H54 (cell line): ENCODE data around the gene DDAH1.
A peak's percentile ranks its signal among the peaks of the same experiment; 100 is the strongest.

Experiments
- DNase-seq: peaks from one replicate; pipeline ENCODE4 v3.0.0; 2011; ENCODE audit warnings: low spot score, mixed read lengths; ENCODE audit not compliant: insufficient read length
- FAIRE-seq: peaks from 3 replicates; lab custom pipeline; 2011; peaks lifted over from hg19 to GRCh38; lab: Jason Lieb, UNC
- POLR2A ChIP-seq: IDR thresholded peaks from 2 replicates; pipeline ENCODE4 v1.6.1; 2011; ENCODE audit warnings: low read depth, mild to moderate bottlenecking, low read length

The DDAH1 gene

DNA sequence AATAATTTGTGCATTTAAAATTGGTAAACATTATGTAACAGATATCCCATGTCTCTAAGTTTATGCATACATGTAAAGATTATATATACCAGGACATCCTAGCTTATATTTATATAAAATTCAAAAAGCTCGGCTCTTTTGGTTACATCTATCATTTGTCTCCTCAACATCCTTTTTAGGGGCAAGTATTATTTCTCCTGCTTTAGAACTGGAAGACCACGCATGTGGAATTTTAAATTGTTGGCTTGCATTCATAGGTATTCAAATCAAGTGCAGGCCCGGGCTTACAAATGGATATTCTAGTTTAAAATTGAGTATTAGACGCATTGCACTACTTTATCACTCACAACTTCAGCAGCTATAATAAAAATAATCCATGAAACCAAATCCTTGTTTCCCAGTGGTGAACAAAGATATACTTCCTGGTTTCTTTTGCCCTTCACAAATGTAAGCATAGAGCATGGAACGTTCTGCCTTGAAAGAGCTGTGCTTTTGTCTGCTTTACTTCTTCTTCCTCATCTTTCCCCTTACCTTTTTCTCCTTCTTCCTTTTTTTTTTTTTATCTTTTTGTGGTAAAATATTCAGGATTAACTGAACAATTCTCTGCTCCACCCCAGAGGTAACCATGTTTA lies 57.1 kb downstream of the DDAH1 start:
- peak; percentile 55 for FAIRE-seq
- no peak for DNase-seq
- TF ChIP-seq POLR2A, result no peak

DNA sequence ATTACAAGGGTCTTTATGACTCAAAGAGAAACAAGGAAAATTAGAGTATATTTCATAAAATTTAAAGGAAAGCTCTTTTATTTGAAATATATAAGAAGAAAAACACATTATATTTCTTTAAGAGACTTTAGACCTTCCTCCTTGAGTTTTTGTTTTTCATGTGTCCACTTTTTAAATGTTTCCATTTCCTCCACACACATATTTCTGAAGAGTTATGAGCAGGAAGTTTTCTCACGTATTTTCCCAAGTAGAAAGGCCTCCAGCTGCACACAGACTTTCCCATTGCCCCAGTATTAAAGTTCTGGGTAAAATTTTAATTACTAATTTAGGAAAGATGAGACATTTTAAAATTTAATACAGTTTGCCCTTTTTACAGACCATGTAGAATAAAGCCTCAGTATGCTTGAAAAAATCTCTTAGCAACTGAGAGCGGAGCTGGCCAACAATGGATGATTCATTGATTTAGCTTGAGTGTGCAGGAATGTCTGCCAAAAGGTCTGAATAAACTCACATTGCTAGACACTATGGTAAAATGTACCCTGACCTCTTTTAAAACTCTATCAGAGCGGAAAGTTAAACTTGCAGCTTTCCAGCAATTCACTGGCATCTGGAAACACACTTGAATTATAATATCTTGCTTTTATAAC lies 57.9 kb downstream of the DDAH1 start:
- DNase-seq (peak; percentile 35), FAIRE-seq (peak; percentile 98)
- no peak for TF ChIP-seq POLR2A

DNA sequence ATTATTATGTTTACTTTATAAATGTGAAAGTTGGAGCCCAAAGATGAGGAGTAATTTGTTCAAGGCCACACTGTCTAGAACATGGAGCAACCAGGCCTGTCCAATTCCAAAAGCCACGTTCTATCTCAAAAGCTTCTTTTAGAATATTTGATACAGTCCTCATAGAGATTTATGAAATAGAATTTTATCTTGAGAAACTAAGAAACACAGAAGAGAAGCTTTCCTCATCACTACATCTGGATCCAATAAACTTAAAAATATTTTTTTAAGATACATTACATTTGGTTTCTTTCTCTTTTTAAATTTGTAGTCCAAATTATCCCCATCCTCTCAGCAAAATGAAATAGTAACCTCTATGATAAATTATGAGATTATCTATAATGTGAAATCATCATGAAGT lies 58.9 kb downstream of the DDAH1 start:
- no peak for TF ChIP-seq POLR2A
- FAIRE-seq, result no peak
- DNase-seq, result no peak

DNA sequence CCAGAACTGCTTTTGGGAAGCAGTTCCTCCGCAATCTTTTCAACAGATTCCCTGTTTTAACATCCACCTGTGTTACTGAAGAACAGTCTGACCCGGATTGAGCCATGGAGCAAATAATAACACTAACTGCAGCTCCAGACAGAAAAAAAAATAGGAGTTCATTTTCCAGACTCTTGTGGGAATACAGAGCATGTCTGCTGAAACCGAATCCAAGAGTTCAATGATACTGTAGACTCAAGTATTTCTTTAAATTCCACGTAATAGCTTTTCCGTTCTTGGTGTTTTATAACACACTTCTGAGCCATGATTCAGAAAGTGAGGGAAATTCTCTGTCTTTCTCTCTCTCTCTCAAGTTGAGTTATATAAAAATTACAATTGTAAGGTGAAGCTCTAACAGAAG lies 60.6 kb downstream of the DDAH1 start:
- DNase-seq, result no peak
- FAIRE-seq, result peak; percentile 52
- no peak for TF ChIP-seq POLR2A

DNA sequence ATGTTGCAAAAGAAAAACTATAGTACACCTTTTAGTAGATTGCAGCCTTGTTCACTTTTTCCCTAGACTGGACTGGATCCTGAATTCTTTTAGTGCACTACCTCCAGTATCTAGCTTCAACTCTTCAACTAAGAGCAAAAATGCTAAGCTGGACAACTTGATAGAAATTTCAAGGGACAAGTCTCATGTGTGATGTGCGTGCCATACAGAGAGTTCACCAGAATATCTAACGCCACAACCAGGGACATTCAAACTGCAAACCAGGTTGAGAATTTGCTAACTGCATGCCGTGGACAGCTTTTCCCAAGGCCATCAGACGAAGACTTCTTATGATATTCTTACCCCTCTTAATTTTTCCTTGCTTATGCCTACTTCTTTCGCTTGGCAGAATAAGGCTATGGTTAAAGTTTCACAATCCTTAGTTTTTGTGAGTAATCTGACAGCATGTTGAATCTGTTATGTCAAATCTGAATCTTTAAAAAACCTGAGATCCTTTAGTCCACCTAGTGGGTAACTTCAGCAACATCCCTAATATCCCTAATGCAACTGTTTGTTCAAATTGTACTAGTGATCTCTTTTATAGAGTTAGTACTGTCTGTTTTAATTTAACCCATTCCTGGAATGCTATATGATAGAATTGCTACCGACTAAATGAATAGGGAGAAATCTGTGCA lies 66.4 kb downstream of the DDAH1 start:
- no peak for DNase-seq
- TF ChIP-seq POLR2A, result no peak
- peak; percentile 92 for FAIRE-seq

DNA sequence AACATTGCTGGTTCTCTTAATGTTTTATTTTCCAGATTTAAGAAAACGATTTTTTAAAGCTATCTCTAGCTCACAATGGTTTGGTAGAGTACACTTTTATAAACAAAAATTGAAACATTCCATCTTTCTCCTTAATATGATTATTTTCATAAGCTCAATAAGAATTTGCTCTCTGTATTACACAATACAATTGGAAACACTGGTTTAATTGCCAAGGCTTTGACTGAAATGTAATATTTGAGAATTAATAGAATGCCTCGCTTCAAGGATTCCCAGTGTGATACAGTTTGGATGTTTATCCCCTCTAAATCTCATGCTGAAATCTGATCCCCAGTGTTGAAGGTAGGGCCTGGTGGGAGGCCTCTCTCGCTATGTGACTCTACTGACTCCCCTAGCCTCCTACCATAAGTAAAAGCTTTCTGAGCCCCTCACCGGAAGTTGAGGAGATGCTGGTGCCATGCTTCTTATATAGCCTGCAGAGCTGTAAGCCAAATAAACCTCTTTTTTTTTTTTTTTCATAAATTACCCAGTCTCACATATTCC lies 67.4 kb downstream of the DDAH1 start:
- no peak for TF ChIP-seq POLR2A
- FAIRE-seq, result no peak
- DNase-seq, result no peak

DNA sequence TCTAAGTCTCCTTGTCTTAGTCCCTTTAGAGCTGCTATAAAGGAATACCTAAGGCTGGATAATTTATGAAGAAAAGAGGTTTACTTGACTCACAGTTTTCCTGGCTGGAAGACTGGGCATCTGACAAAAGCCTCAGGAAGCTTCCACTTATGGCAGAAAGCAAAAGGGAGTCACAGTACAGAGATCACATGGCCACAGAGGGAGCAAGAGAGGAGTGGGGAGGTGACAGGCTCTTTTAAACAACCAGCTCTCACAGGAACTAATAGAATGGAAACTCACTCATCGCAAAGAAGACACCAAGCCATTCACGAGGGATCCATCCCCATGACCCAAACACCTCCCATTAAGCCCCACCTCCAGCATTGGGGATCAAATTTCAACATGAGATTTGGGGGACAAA lies 68.8 kb downstream of the DDAH1 start:
- no peak for TF ChIP-seq POLR2A
- FAIRE-seq (peak; percentile 45), DNase-seq (no peak)

DNA sequence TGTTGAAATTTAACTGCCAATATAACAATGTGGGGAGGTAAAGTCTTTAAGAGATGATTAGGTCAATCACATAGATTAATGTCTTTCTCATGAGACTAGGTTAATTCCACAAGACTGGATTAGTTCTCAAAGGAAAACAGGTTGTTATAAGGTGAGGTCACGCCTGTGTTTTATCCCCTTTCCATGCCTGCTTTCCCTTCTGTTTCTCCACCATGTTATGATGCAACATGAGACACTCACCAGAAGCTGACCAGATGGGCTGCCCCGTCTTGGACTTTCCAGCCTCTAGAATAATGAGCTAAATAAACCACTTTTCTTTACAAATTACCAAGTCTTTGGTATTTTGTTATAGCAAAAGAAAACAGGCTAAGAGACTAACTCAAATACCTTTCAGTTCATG lies 70.8 kb downstream of the DDAH1 start:
- DNase-seq (no peak), FAIRE-seq (peak; percentile 64)
- TF ChIP-seq POLR2A, result no peak

DNA sequence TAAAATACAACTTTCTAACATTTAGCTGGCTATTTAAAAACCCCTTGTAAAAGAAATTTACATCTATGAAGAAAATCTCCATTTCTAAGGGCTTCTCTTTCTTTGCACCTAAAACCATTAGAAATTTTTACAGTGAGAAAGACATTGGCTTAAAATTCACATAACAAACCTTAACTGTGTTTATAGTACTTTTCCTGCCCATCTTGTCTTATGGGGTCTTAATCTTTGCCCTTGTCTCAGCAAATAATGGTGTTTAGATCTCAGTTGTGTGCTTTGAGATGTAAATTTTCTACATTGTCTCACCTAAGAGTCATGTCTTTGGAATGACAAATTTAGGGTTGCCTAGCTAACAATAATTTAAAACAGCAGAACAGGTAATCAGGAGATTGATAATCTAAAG lies 71.5 kb downstream of the DDAH1 start:
- no peak for FAIRE-seq
- no peak for TF ChIP-seq POLR2A
- DNase-seq, result no peak

DNA sequence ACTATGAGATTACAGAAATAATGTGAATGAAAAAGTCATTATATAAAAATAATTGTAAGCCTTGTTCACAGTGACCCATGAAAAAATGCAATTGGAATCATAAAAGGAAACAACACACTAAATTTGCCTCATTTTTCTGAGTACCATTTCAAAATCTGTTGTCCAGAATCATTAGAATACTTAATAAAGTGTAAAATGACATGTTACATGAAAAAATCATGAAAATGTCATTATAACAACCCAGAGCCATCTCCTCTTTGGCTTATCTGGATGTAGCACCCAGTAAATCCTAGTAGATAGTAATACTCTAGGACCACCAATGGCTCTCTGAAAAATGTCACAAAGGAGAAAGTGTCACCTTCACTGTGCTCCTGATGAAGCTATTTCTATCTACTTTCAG lies 76.5 kb downstream of the DDAH1 start:
- DNase-seq (no peak), FAIRE-seq (no peak)
- TF ChIP-seq POLR2A, result no peak

DNA sequence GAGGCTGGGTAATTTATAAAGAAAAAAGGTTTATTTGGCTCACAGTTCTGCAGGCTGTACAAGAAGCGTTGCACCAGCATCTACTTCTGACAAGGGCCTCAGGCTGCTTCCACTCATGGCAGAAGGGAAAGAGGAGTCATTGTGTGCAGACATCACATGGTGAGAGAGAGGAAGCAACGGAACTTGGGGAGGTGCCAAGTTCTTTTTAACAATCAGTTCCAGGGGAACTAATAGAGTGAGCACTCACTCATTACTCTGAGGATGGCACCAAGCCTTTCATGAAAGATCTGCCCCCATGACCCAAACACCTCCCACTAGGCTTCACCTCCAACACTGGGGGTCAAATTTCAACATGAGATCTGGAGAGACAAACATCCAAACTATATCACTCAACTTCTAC lies 77.2 kb downstream of the DDAH1 start:
- TF ChIP-seq POLR2A, result no peak
- DNase-seq (no peak), FAIRE-seq (no peak)

DNA sequence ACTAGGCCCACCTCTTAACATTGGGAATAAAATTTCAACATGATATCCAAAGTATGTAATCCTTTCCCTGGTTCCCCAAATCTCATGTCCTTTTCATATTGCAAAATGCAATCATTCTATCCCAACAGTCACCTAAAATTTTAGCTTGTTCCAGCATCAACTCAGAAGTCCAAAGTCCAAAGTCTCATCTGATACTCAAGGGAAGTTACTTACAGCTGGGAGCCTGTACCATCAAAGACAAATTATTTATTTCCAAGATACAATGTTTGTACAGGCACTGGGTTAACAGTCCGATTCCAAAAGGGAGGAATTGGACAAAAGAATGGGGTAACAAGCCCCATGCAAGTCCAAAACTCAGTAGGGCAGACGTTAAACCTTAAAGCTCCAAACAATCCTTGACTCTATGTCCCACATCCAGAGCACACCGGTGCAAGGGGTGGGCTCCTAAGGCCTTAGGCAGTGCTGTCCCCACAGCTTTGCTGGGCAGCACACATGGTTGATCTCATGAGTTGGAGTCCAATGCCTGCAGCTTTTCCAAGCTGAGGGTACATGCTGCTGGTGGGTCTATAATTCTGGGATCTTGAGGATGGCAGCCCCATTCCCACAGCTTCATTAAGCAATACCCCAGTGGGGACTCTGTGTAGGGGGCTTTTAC lies 78.8 kb downstream of the DDAH1 start:
- DNase-seq, result no peak
- TF ChIP-seq POLR2A, result no peak
- FAIRE-seq, result no peak

DNA sequence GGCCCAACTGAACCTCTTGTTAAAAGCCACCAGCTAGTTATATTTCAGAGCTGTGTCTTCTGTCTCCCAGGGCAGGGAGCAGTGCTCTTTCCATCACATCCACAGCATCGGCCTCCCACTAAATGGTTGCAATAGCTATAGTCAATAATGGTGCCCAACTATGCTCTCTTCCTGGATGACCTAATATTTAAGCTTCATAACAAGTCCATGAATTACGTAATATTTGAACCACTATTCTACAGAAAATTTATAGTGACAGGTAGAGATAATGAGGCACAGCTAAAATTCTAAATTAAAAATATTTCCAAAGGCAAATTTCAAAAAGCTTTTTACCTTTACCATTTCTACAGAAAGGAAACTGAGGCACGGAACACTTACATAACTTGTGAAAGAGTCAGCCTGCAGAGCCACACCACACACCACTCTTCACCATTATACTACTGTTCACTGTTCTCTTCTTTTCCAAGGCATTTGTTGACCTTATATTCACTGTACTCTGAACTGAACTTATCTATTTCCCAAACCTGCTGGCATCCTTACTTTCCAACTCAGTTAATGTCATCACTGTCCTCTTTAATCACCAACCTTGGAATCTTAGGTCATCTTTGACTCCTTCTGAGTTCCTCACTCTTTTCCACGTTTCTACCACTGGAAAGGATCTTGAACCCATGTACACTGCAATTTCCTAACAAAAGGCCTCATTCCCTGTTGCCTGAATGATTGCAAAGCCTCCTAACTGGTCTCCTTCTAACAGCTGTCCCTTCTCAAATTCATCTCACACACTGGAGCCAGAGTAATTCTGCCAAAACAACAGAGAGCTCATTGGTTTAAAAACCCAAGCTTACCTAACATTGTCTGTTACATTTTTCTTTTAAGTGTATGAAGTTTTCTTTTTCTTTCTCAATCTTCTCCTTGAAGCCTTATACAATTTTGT lies 85.5 kb downstream of the DDAH1 start:
- TF ChIP-seq POLR2A, result no peak
- FAIRE-seq (peak; percentile 33), DNase-seq (no peak)
